UCSD-AML1 (cell line): ENCODE results near the gene DMD.

Experiments
- DNase-seq: peaks from one replicate; lab custom pipeline; 2025; ENCODE audit not compliant: unreplicated experiment; lab: John Stamatoyannopoulos, UW

The DMD gene

DNA sequence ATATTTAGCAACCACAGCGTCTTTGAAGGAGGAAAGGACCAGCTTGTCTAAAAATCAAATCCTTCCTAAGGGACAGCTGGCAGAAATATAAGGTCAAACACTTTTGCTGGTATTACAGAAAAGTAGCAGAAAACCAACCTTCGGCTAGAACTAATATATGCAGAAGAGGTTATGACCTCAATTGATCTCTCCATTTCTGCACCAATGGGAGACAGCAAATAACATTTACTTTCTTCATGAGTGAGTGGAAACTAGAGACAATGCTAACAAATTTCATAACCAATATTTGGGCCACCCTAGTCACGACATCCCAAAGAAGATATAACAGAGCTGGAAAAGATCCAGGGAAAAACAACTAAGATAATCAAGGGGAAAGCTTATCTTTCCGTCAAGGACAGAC is 1892.5 kb downstream of the DMD start:
- DNase-seq: no peak

DNA sequence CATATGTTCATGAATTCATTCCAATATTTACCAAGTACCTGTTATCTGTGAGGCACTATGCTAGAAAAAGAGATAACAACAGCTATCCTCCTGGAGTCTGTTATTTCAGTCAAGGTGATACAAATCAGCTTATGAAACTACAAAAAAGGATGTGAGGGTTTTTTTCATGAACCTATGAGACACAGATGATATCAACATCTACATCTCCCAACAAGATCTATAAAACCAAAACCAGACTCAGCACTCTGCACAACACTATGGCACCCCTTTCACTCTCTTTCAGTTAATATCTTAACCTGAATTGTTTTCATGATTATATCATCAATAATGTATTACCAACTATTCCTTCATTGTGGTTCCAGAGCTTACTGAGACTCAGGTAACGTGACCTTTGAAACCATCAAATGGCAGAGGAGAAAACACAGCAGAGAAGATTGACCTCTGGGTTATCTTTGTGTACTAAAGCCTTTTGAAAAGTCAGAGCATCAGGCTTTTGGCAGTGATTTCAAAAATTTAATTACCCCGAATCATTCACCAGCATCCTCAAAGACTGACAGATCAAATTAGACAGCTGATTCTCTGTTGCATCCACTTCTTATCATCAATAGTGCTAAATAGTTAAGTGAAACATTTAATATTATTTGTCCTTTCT is 1894.9 kb downstream of the DMD start:
- DNase-seq: no peak

DNA sequence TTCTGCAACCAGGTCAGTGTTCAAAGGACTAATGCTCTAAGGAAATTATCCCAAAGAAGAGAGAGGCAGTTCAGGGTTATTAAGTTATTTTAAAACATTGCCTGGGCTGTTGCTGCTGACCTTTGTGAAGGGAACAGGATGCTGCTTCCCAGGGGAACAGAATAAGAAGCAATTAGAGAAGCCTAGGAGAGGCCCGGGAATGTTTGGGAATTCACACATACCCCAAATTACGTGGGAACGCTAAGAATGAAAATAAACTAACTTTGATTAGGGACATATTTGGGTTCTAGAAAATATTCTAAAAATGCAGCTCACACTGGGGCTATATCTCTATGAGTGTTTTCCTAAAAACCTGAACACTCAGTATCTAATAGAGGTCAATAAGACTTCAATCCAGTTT is 1896.4 kb downstream of the DMD start:
- DNase-seq: no peak

DNA sequence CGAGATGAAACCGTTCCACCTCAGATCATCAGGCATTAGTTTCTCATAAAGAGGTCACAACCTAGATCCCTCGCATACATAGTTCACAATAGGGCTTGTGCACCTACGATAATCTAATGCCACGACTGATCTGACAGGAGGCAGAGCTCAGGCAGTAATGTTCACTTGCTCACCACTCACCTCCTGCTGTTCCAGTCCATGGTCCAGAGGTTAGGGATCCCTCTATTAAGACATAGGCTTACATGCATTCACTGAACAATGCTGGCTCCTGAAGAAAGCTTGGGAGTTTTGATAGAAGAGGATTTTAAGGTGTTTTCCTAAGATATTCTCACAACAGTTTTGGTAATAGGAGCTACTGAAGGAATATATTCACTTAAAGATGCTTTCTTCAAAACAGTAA is 1903.4 kb downstream of the DMD start:
- DNase-seq: no peak

DNA sequence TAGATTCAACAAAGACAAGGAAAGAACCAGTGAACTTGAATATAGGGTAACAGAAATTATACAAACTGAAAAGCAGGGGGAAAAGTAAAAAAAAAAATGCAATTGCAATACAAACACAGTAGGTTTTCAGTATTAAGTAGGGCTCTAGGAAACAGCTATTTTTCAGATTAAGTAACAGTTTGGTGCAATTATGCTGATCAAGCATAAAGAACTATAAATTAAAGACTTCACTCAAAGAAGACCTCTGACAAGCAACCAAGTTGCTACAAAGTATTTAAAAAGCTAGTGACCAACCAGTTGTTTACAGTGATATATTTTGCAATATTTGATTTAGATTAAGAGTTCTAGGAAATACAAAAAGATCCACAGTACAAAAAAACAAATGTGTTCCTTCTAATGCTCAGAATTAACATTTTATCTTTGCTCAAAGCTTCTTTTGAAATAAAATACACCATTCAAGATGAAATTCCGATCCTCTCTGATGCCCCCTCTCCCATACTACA is 1908.7 kb downstream of the DMD start:
- no peak for DNase-seq

DNA sequence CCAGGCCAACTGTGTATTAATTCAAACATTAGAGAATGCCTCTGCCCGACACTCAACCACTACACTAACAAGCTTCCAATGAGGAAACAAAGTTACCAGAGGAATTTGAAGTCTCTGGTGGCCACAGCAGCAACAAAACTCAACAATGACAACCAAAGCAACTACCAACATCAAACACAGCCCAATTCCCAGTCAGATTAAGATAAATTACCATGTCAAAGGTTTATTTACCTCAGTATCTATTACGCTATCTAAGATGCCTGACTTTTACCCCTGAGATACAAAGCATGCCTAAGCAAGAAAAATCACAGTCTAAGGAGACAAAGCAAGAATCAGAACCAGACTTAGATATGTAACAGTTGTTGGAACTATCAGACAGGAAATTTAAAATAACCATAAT is 1909.4 kb downstream of the DMD start:
- no peak for DNase-seq

DNA sequence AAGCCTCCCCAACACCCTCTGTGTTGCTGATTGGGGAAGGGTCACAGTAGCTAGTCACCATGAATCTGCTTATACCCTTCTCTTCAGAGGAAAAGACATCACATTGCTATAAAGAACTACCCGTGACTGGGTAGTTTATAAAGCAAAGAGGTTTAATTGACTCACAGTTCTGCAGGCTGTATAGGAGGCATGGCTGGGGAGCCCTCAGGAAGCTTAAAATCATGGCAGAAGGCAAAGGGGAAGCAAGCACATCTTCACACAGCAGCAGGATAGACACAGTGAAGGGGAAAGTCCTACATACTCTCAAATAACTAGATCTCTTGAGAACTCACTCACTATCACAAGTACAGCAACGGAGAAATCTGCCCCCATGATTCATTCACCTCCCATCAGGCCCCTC is 1910.1 kb downstream of the DMD start:
- DNase-seq: no peak

DNA sequence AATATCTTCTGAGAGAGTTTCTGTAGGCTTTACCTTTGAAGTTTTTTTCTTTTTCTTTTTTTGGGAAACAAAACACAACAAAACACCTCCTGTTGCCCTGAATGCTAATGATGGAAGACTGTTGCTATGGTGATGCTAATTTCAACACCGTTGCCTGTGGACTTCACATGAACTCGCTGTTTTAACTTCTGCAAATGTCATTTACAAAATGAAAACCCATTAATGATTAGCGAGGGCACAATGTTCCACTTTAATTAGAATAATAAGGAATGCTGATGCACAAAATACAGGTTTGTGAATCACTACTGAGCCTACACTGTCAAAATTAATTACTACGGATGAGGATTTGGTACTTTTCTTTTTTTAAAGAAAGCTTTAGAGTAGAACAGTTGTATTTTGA is 1912.4 kb downstream of the DMD start:
- no peak for DNase-seq

DNA sequence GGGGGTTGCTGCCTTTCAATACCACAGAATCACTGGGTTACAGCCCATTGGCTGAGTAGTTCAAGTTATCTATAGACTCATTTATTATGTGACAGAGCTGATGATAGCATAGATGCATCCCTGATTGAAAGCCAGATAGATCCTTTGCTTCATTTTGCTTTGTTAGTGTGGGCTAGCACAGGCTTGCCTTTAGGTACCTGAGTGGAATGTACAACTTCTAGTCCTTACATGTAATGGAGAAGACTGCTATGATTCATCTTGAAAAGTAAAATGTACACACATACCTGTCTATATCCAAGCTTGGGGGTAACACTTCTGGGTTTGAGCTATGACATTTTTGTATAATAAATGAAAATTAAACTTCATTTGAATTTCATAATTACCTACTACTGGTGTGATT is 1913.5 kb downstream of the DMD start:
- no peak for DNase-seq

DNA sequence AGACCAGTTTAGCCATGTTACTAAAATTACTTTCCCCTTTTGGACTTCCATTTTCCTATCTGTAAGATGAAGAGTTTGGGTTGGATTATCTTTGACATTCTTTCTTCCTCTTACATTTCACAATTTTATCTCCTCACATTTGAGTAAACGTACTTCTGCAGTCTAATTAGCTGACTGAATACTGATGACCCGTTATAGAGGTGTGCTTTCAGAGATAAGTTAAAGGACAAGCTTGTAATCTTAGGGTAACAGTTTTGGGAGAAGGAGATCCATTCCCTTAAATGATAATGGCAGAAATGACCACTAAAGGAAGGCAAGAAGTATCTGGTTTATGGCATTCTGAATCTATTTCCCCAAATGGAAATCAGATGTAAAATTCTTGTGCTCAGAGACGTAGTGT is 1916.9 kb downstream of the DMD start:
- DNase-seq: no peak

DNA sequence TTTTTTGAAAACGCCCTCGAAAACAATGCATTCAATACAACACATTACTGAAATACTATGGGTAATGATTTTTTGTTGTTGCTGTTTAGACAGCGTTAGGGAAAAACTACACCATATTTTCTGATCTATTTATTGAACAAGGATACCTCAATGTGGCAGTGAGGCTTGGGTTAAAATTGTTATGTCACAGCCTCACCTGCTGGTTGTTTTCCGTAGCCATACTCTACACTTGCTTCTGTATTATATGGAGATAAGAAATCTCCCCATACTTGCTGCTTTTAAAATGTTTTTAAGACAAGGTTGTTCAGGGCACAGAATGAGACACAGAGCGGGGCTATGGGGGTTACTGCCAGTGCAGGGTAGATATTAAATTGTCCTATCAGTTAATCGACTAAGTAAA is 1917.9 kb downstream of the DMD start:
- no peak for DNase-seq

DNA sequence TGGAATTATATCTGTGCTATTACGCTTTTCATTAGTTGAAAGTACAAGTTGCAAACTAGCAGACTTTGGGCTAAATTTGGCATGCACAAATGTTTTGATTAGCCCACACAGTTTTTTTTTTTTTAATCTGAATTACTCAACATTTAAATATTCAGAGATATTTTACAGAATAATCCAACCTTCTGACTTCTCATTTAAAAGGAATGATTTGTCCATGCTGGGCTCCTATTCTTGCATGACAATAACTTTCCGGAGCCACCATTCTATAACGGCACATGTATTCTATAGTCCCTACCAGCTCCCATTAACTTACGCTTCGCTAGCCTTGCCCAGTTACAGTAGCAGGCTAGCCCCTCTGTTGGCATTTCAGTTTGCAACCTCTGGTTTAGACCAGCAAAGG is 1920.2 kb downstream of the DMD start:
- no peak for DNase-seq

DNA sequence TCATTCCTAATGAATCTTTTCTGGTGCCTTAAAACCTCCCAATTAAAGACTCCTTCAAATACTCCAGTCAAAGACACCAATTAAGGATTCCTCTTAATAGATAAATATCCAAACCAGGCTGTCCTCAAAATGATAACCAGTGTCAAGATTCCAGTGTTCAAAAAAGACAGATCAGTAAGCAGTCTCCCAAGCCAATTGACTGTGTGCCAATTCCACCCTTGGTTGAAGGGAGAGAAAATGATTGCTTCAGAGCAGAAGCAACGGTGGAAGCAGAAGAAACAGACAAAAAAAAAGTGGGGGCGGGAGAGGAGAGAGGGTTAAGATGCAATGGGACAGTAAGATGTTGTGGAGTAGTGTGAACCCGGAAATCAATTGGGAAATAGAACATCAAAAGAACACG is 1923.5 kb downstream of the DMD start:
- DNase-seq: no peak

DNA sequence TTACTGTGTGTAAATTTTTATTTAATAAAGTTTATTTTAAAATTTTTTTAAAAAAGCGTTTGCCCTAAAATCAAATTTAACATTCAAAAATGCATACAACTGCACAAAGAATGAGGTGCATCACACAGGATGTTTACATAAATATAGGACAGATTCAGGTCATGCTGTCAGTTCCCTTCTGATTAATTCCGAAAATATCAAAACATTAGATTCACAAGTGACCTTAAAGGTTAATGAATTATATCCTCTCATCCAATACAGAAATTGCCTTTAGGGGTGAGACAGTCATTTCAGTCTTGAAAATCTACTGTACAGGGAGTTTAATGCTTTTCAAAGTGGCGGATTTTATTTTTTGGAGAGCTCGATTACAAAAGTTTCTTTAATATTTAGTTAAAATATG is 1930.8 kb downstream of the DMD start:
- DNase-seq: no peak

DNA sequence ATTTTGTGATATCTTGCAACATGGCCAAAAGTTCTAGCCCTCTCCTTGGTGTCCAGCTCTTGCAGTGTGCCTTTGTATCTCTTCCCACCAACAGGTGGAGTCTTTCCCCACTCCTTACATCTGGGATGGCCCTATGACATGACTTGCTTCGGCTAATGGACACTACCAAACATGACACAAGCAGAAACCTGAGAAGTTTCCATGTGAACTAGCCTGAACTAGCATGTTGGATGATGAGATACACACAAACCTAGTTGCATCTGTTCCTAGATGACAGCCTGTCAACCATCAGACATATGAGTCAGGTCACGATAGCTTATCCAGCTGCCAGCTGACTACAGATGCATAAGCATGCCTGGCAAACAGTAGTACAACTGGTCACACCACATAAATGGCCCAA is 1932.0 kb downstream of the DMD start:
- DNase-seq: no peak

DNA sequence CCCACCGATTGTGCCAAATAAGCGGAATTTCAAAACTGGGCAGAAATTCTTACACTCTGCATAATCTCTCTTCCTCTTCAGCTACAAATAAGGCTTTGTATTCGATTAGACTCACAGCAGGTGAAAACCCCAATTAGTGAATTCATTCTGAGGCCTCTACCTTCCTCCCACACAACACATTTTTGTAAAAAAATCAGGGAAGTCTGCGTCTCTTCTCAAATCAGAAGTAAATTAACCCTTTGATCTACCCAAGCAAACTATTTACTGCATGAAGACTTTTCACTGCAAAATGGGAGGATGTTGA is 1938.9 kb downstream of the DMD start:
- DNase-seq: no peak

DNA sequence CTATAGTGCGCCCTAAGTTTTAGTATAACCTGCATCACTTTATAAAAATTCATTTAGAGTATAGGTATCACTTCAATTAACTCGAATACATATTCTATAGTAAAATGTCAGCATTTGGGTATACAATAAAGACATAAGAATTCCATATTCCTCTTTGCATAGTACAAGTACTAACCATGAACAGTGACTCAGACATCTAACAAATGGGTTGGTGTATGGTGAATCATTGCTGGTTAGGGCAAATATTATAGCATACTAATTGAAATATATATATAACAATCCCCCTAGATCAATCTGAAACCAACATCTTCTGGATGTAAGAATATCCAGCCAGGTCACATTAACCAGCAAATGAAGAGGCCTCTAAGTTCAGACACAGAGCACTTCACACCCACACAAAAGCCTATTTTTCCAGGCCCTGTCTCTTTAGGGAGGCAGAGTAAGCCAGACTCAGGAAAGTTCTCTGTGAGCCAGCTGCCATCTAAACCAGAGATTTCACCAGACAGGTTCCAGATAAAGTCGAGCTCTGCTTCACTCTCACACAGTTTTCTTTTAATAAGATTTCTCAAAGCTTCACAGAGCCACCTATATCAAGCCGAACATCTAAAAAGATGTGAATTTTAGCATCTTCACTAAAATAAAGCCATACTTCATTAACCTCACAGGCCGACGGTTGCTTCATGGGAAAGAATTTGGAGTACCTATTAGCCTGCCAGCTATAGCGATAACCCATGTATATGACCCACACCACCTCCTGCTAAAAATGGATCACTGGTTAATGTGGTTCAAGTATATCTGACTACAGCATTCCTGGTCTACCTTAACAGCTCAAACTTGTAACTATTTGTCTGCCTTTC is 1939.5 kb downstream of the DMD start:
- no peak for DNase-seq

DNA sequence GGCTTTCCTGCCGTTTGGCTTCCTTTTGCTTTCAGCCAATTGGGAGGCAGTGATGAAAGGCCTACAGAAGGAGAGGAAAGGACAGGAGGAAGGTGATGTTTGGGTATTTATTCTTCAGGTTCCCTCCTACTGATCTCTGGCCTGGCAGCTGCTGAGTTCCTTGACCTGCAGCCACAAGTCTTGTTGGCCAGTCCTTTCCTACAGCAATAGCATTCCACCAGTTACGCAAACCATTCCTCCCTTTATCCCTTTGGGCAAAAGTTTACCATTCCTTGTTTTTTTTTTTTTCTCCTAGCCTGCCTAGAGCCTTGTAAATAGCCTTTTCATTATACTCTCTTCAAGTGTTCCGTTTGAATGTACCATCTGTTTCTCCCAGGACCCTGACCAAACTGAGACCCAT is 1941.4 kb downstream of the DMD start:
- DNase-seq: no peak

DNA sequence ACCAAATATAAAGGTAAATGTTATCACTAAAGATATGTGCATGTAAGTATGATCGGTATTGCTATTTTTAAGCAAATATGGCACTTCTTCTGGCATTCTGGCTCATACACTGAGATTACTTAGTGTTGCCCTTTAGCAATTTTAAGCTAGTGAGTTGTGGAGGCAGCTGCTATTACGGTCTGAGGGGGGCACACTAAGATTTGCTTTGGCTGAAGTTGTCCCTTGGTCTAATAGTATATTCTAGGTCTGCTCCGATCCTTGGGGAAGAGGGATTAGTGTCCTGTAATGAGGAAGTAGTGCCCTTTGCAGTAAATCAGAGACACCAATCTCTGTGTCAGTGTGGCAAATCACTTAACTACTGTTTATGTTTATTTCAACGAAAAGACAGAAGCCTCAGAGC is 1943.0 kb downstream of the DMD start:
- no peak for DNase-seq

DNA sequence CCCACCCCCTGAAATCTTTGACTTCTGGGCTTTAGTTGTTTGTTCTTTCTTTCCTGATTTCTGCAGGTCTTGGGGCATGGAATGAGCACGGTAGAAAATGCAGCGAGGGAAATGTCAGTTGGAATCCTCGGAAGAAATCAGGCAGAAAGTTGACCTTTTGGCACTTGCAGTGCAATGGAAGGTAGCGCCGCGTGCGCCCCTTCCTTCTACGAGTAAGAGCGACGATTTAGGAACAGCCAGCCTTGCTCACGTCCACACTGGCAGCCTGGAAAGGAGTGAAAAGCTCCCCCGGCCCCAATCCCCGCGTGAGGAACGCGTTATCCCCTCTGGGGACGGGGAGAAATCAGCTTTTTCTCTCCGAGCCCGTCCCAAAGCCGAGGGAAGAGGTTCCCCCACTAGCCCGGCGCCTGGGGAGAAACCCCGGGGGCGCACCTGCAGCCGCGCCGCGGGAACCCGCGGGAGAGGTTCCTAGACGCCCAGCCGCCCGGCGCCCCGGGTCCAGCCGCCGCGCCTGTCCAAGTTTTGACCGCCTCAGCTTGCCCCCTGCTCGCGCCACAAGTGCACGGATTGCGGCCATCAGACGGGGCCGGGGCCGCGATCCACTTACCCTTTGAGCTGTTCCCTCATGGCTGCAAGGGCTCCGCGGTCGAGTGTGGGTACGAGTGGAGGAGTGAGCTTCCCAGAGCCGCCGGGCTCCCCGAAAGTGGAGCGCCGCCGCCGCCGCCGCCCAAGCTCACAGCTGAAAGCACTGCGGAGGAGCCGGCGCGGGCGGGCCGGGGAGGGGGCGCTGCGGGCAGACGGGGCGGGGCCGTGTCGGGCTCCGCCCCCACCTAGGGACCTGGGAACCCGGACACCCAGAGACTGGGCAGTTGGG is 1944.9 kb downstream of the DMD start:
- no peak for DNase-seq

DNA sequence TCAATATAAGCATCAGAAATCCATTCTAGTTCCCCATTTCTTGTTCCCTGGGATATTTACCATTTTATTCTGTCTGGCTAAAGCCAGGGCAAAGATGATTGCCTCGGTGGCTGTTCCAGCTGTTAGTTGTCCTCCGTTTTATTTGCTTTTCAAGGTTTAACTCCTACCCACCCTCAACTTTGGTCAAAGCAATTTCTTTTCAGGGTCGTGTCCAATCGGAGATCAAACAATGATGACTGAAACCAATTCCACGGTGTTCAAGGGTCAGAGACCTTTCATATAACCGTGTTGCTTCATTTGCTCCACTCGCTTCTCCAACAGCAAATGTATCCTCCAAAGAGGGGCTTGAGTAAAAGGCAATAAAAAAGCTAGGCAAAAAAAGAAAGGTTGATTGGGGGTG is 1946.0 kb downstream of the DMD start:
- DNase-seq: no peak

DNA sequence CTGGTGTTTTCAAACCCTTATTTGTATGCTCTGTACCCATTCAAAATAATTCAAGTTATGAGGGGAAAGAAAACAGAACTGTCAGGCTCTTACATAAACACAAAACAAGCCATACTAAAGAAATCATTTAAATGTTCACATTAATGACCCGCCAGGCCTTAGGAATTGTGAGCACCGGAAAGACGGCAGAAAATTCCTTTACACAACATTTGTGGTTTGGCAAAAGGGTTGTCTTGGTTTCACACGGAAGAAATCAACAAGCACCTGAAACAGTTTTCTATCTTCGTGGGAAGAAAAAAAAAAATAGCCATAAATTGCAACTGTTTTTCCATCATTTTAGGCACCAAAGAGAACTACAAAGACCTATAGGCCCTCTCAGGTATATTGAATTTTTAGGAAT is 1951.0 kb downstream of the DMD start:
- no peak for DNase-seq
